Peyer's patch (tissue), 4 donors: ENCODE measurements around the gene NRIP1.

Source experiments
- CTCF ChIP-seq, 6 experiments: fragments of 450-650 bp in 4 of 6; fragments of 200-600 bp in 2 of 6; sonication (generic) in 1 of 6; IDR thresholded peaks; one replicate each; pipeline ENCODE4 v1.5.1; 2017 to 2019; ENCODE audit warnings: antibody characterized with exemption in 6 of 6, mild to moderate bottlenecking in 3 of 6, moderate library complexity in 1 of 6
- POLR2A ChIP-seq, 2 donors: fragments of 450-650 bp; IDR thresholded peaks; one replicate each; pipeline ENCODE4 v1.5.1; 2017; ENCODE audit warnings: antibody characterized with exemption in 2 of 2, mild to moderate bottlenecking in 2 of 2, moderate library complexity in 2 of 2

- TF ChIP-seq CTCF (IDR thresholded peaks at IDR 0.05) (no peak), POLR2A (IDR thresholded peaks at IDR 0.05) (no peak)
These were observed 32.8 kb upstream of the NRIP1 start for GRCh38 chr21:15097580-15097979.
